DND-41 (cell line): Measurements from ENCODE around the gene PTPRJ.

Experiments
- ATAC-seq: fragments of 200-7000 bp; cut with Tn5 transposase; 3 replicates; pipeline ENCODE4 v1.9.1; 2021; ENCODE audit warnings: low read depth; ENCODE audit not compliant: insufficient read depth
- DNase-seq: peaks from one replicate; pipeline ENCODE4 v3.0.0-alpha.2; 2020
- H2AFZ ChIP-seq: 2 replicates; pipeline ENCODE4 v1.6.0; 2012; ENCODE audit warnings: low read depth, low read length
- H3K27ac ChIP-seq: 2 replicates; pipeline ENCODE4 v1.5.1; 2012; ENCODE audit warnings: low read length, inconsistent platforms
- H3K27me3 ChIP-seq: fragments of 200-600 bp; sonication (generic); 2 replicates; pipeline ENCODE4 v1.6.0; 2012; ENCODE audit warnings: low read length, mild to moderate bottlenecking, inconsistent platforms; ENCODE audit not compliant: insufficient read depth, poor library complexity
- H3K36me3 ChIP-seq: 2 replicates; pipeline ENCODE4 v1.5.1; 2012; ENCODE audit warnings: low read length, inconsistent platforms; ENCODE audit not compliant: insufficient read depth
- H3K4me1 ChIP-seq: 2 replicates; pipeline ENCODE4 v1.5.1; 2012; ENCODE audit warnings: mild to moderate bottlenecking, low read length; ENCODE audit not compliant: insufficient read depth
- H3K4me2 ChIP-seq: 2 replicates; pipeline ENCODE4 v1.6.0; 2012; ENCODE audit warnings: mild to moderate bottlenecking, moderate library complexity, low read length, inconsistent platforms; ENCODE audit not compliant: insufficient read depth
- H3K4me3 ChIP-seq, 2 experiments: fragments of 200-600 bp in 1 of 2; shearing (Covaris generic) in 1 of 2; 2 replicates each; pipeline ENCODE4 v1.5.1; 2012 to 2016; ENCODE audit warnings: inconsistent platforms in 2 of 2, low read length in 2 of 2, mild to moderate bottlenecking in 2 of 2, low read depth in 1 of 2, moderate library complexity in 1 of 2
- H3K79me2 ChIP-seq: 2 replicates; pipeline ENCODE4 v1.6.0; 2012; ENCODE audit warnings: low read length, inconsistent platforms; ENCODE audit not compliant: insufficient read depth
- H3K9ac ChIP-seq: 2 replicates; pipeline ENCODE4 v1.6.0; 2012; ENCODE audit warnings: low read depth, mild to moderate bottlenecking, inconsistent platforms, low read length, moderate library complexity
- H3K9me3 ChIP-seq: 2 replicates; pipeline ENCODE4 v1.5.1; 2012; ENCODE audit warnings: low read length, moderate library complexity, mild to moderate bottlenecking, inconsistent platforms; ENCODE audit not compliant: insufficient read depth, severe bottlenecking
- H4K20me1 ChIP-seq: 2 replicates; pipeline ENCODE4 v1.6.0; 2012; ENCODE audit warnings: low read length; ENCODE audit not compliant: insufficient read depth
- CTCF ChIP-seq: IDR thresholded peaks from 2 replicates; pipeline ENCODE4 v1.5.1; 2012; ENCODE audit warnings: borderline replicate concordance, low read length, moderate library complexity, mild to moderate bottlenecking; ENCODE audit not compliant: poor library complexity, severe bottlenecking; ENCODE audit errors: extremely low read depth
- EZH2 ChIP-seq: IDR thresholded peaks from 3 replicates; pipeline ENCODE4 v1.6.1; 2012; ENCODE audit warnings: borderline replicate concordance, low read depth, mild to moderate bottlenecking, moderate library complexity, low read length, inconsistent platforms; ENCODE audit not compliant: severe bottlenecking

The PTPRJ gene

DNA sequence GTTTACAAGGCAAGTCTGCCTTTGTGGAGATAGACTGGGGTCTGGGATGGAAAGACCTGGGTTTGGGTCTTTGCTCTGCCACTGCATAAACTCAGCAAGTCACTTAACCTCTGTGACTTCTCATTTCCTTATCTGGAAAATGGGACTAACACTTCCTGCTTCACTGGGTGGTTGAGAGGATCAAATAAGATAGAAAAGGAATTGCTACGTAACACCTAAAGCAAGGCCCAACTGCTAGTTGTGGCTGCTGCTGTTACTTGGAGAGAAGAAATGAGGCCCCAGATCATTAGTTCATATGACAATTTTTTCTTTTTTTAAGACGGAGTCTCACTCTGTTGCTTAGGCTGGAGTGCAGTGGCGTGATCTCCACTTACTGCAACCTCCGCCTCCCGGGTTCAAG, 5.9 kb downstream of the PTPRJ start:
- Histone ChIP-seq H3K36me3 (no peaks in the 10 kb centered on the region), H3K79me2 (no peaks in the 10 kb centered on the region), H3K9ac (no peak overlapping the region), H3K27ac (no peak overlapping the region), H3K4me1 (peaks cover 7% of the 10 kb centered on the region), H2AFZ (no peak overlapping the region), H3K27me3 (peaks cover 10% of the 10 kb centered on the region), H3K4me3 (no peak overlapping the region), H3K9me3 (no peaks in the 10 kb centered on the region), H4K20me1 (peaks cover 2% of the 10 kb centered on the region; the same call in 1 of the 2 replicates), H3K4me2 (no peak overlapping the region)
- no peak for DNase-seq
- no peak for TF ChIP-seq CTCF
- TF ChIP-seq EZH2: no peak
- no peak for ATAC-seq

DNA sequence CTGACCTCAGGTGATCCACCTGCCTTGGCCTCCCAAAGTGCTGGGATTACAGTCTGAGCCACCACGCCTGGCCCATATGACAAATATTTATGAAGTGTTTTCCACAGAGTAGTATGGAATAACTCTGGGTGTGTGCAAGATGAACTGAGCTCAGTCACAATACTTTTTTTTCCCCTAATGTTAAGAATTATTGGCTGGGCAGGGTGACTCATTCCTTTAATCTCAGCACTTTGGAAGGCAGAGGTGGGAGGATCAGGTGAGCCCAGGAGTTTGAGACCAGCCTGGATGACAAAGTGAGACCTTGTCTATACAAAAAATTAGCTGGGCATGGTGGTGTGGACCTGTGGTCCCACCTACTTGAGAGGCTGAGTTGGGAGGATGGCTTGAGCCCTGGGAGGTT, 6.4 kb downstream of the PTPRJ start:
- no peak overlapping the region for H3K27ac ChIP-seq
- H3K9ac ChIP-seq: no peak overlapping the region
- peaks cover 6% of the 10 kb centered on the region for H3K4me1 ChIP-seq
- DNase-seq (no peak), ATAC-seq (no peak)
- H3K36me3 ChIP-seq: no peaks in the 10 kb centered on the region
- H3K79me2 ChIP-seq: no peaks in the 10 kb centered on the region
- H3K4me3 ChIP-seq: no peak overlapping the region
- peaks cover under 1% of the 10 kb centered on the region; the same call in 1 of the 2 replicates for H4K20me1 ChIP-seq
- TF ChIP-seq CTCF: no peak
- TF ChIP-seq EZH2: no peak
- H2AFZ ChIP-seq: no peak overlapping the region
- H3K4me2 ChIP-seq: no peak overlapping the region
- no peaks in the 10 kb centered on the region for H3K9me3 ChIP-seq
- H3K27me3 ChIP-seq: peaks cover 5% of the 10 kb centered on the region

GRCh38 chr11:47987310-47987709, 7.0 kb downstream of the PTPRJ start:
- TF ChIP-seq EZH2 (no peak), CTCF (no peak)
- H3K4me2 ChIP-seq: no peak overlapping the region
- DNase-seq (no peak), ATAC-seq (no peak)
- no peak overlapping the region for H3K4me3 ChIP-seq
- no peaks in the 10 kb centered on the region for H4K20me1 ChIP-seq
- peaks cover 6% of the 10 kb centered on the region for H3K4me1 ChIP-seq
- H2AFZ ChIP-seq: no peak overlapping the region
- no peak overlapping the region for H3K27ac ChIP-seq
- H3K27me3 ChIP-seq: no peaks in the 10 kb centered on the region
- H3K9ac ChIP-seq: no peak overlapping the region
- H3K36me3 ChIP-seq: no peaks in the 10 kb centered on the region
- no peaks in the 10 kb centered on the region for H3K9me3 ChIP-seq
- no peaks in the 10 kb centered on the region for H3K79me2 ChIP-seq

DNA sequence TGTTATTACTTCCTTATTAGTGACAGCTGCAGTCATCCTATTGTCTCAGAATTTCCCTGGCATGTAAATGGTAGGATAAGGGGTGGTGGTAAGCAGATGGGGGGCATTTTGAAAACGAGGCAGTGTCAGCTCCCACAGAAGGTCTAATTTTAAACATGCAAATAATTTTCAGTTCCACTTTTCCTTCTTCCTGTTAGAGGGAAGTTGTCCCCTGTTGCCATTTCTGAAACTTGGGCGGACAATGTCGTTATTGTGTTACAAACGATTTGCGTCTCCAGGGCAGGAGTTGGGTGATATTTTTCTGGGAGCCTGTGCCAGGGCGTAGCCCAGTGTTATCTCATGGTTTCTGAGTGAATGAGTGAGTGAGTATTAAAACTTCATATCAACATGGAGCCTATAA, 7.4 kb downstream of the PTPRJ start:
- no peak overlapping the region for H2AFZ ChIP-seq
- ATAC-seq (no peak), DNase-seq (no peak)
- peaks cover 6% of the 10 kb centered on the region for H3K4me1 ChIP-seq
- H3K27me3 ChIP-seq: no peaks in the 10 kb centered on the region
- no peaks in the 10 kb centered on the region for H4K20me1 ChIP-seq
- H3K27ac ChIP-seq: no peak overlapping the region
- H3K79me2 ChIP-seq: no peaks in the 10 kb centered on the region
- no peak overlapping the region for H3K4me3 ChIP-seq
- no peaks in the 10 kb centered on the region for H3K36me3 ChIP-seq
- H3K9ac ChIP-seq: no peak overlapping the region
- no peaks in the 10 kb centered on the region for H3K9me3 ChIP-seq
- TF ChIP-seq EZH2: no peak
- TF ChIP-seq CTCF: no peak
- H3K4me2 ChIP-seq: no peak overlapping the region
